Esophagus muscularis mucosa (tissue), 4 donors: ENCODE results near the gene MYOF.

Experiments
- EP300 ChIP-seq: sonication (generic); formaldehyde crosslinking; IDR thresholded peaks from one replicate; pipeline ENCODE4 v1.6.1; 2017; ENCODE audit warnings: antibody characterized with exemption
- POLR2A ChIP-seq: fragments of 450-650 bp; IDR thresholded peaks from one replicate; pipeline ENCODE4 v1.6.1; 2017; ENCODE audit warnings: antibody characterized with exemption, moderate library complexity, mild to moderate bottlenecking, low read depth
- POLR2AphosphoS5 ChIP-seq, 2 donors: sonication (generic); formaldehyde crosslinking; IDR thresholded peaks; one replicate each; pipeline ENCODE4 v1.6.1; 2017; ENCODE audit warnings: antibody characterized with exemption in 2 of 2
- TF ChIP-seq, protein P1 (sequence below), 3 experiments: fragments of 200-600 bp in 2 of 3; fragments of 450-650 bp in 1 of 3; sonication (generic) in 2 of 3; IDR thresholded peaks; one replicate each; pipeline ENCODE4 v1.5.1; 2017 to 2019; ENCODE audit warnings: antibody characterized with exemption in 3 of 3, mild to moderate bottlenecking in 2 of 3, moderate library complexity in 1 of 3

DNA sequence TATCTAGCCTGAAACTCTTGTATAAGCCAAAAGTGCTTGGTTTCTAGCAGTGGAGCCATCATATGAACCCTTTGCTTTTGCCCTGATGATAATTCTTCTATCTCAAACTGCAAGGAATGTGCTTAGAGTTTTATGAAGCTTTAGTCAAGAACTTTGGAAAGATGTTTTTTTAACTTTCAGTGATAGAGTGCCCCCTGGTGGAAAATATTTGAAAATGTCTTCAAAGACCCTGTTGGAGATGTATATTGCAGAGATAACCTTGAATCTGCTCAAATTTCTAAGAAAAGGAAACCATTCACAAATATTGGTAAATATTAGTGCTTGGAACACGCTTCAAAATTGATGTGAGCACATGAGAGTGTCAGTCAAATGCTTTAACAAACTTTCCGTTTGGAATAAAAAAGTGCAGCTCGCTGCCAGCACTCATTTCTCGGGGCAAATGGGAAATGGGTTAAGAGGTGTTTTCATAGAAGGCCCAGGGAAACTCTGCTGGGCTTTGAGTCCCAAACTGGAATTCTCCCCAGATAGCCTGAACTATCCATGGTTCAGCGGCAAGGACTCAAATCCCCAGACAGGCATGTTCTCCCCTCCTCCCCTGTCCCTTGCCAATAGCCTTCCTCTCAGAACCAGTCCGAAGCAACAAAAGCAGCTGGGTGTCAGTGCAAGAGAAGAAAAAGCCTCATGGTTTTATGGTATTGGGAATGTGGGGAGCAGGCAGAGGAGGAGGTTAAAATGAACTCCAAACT lies 129.3 kb downstream of the MYOF start:
- TF ChIP-seq, protein P1, sequence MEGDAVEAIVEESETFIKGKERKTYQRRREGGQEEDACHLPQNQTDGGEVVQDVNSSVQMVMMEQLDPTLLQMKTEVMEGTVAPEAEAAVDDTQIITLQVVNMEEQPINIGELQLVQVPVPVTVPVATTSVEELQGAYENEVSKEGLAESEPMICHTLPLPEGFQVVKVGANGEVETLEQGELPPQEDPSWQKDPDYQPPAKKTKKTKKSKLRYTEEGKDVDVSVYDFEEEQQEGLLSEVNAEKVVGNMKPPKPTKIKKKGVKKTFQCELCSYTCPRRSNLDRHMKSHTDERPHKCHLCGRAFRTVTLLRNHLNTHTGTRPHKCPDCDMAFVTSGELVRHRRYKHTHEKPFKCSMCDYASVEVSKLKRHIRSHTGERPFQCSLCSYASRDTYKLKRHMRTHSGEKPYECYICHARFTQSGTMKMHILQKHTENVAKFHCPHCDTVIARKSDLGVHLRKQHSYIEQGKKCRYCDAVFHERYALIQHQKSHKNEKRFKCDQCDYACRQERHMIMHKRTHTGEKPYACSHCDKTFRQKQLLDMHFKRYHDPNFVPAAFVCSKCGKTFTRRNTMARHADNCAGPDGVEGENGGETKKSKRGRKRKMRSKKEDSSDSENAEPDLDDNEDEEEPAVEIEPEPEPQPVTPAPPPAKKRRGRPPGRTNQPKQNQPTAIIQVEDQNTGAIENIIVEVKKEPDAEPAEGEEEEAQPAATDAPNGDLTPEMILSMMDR (IDR thresholded peaks at IDR 0.05): peak; percentile 56 to 74 (median 64)
- TF ChIP-seq POLR2AphosphoS5 (IDR thresholded peaks at IDR 0.05) (no peak), EP300 (no peak), POLR2A (no peak)
